HepG2 (cell line): ENCODE measurements around the gene LIME1. TPM values are rescaled to one million over a fixed set of nuclear protein-coding genes. Genes with fewer than 3 reads are reported as not detected.

Source experiments
- ATF1 ChIP-seq: IDR thresholded peaks from 2 replicates; pipeline ENCODE4 v1.6.1; 2016; ENCODE audit warnings: mild to moderate bottlenecking, control low read depth
- ATF7 ChIP-seq, 2 experiments: fragments of 450-650 bp in 1 of 2; sonication (generic) in 1 of 2; formaldehyde crosslinking in 1 of 2; IDR thresholded peaks; 2 replicates each; pipeline versions ENCODE4 v1.4.0 to v1.6.1; 2016 to 2020; ENCODE audit warnings: antibody characterized with exemption in 1 of 2, mild to moderate bottlenecking in 1 of 2, missing genetic modification reagents in 1 of 2
- EP300 ChIP-seq, 3 experiments: sonication (generic) in 1 of 3; formaldehyde crosslinking in 1 of 3; IDR thresholded peaks; 2 replicates each; pipeline versions ENCODE4 v1.5.1 to v1.6.1; 2011 to 2020; ENCODE audit warnings: low read depth in 2 of 3, low read length in 2 of 3, borderline replicate concordance in 1 of 3, improper control_type of control experiment in 1 of 3, mild to moderate bottlenecking in 1 of 3, missing genetic modification reagents in 1 of 3, moderate library complexity in 1 of 3
- PCBP2 ChIP-seq: fragments of 200-400 bp; formaldehyde crosslinking; optimal IDR thresholded peaks from 2 replicates; pipeline ENCODE3; 2018; ENCODE audit warnings: low read length, low read depth; ENCODE audit not compliant: poor library complexity, severe bottlenecking
- PPARG ChIP-seq: conservative IDR thresholded peaks from 2 replicates; pipeline ENCODE4 v1.6.1; 2016; ENCODE audit warnings: missing biosample characterization, missing genetic modification reagents
- SAFB2 ChIP-seq: sonication (generic); formaldehyde crosslinking; IDR thresholded peaks from 2 replicates; pipeline ENCODE4 v1.5.1; 2020; ENCODE audit warnings: missing genetic modification reagents, low read depth, mild to moderate bottlenecking, borderline replicate concordance
- SOX13 ChIP-seq, 3 experiments: fragments of 450-650 bp in 1 of 3; sonication (generic) in 1 of 3; formaldehyde crosslinking in 1 of 3; IDR thresholded peaks in 2 of 3; conservative IDR thresholded peaks in 1 of 3; 2 replicates each; pipeline versions ENCODE4 v1.5.0 to v1.6.1; 2016 to 2020; ENCODE audit warnings: antibody characterized with exemption in 1 of 3, mild to moderate bottlenecking in 1 of 3, missing compliant biosample characterization in 1 of 3, missing genetic modification reagents in 1 of 3, moderate library complexity in 1 of 3
- SRSF1 ChIP-seq: fragments of 200-400 bp; formaldehyde crosslinking; optimal IDR thresholded peaks from 2 replicates; pipeline ENCODE3; 2017; ENCODE audit warnings: mild to moderate bottlenecking, low read depth, low read length, moderate library complexity
- ZMYM3 ChIP-seq: sonication (generic); formaldehyde crosslinking; IDR thresholded peaks from 2 replicates; pipeline ENCODE4 v1.5.1; 2020; ENCODE audit warnings: mild to moderate bottlenecking, missing genetic modification reagents
- ZNF101 ChIP-seq: sonication (generic); formaldehyde crosslinking; IDR thresholded peaks from 2 replicates; pipeline ENCODE4 v1.4.0; 2020; ENCODE audit warnings: mild to moderate bottlenecking, low read depth, missing genetic modification reagents, borderline replicate concordance
- ZNF274 ChIP-seq: sonication (generic); formaldehyde crosslinking; IDR thresholded peaks from 2 replicates; pipeline ENCODE4 v1.5.1; 2020; ENCODE audit warnings: mild to moderate bottlenecking, missing genetic modification reagents
- ZNF383 ChIP-seq: sonication (generic); formaldehyde crosslinking; IDR thresholded peaks from 2 replicates; pipeline ENCODE4 v1.4.0; 2020; ENCODE audit warnings: missing genetic modification reagents, mild to moderate bottlenecking, borderline replicate concordance
- ZNF501 ChIP-seq: sonication (generic); formaldehyde crosslinking; IDR thresholded peaks from 2 replicates; pipeline ENCODE4 v1.5.1; 2020; ENCODE audit warnings: mild to moderate bottlenecking, moderate library complexity, missing genetic modification reagents
- polyA plus RNA-seq, 8 experiments: library from polyadenylated mRNA; depleted of rRNA in 3 of 8; stranded (reverse) in 7 of 8; unstranded in 1 of 8; fragments of >200 nt; fragmentation: Illumina TruSeq in 4 of 8; extraction: Trizol in 4 of 8; gene quantifications; 2 replicates each; pipeline versions ENCODE4 v1.2.1 to v1.2.3, GENCODE V29; 2011 to 2016; ENCODE audit warnings: low read depth in 4 of 8, missing spikeins in 1 of 8, mixed read lengths in 1 of 8; ENCODE audit not compliant: insufficient read depth in 1 of 8
- total RNA-seq, 5 experiments: library from RNA; depleted of rRNA; stranded (reverse); fragments of >200 nt; fragmentation: Illumina TruSeq; extraction: Trizol; gene quantifications; 2 replicates each; pipeline ENCODE4 v1.2.3, GENCODE V29; 2016; ENCODE audit warnings: low read depth in 1 of 5
- TF ChIP-seq, protein P1 (sequence below), 2 experiments: sonication (generic) in 1 of 2; formaldehyde crosslinking in 1 of 2; IDR thresholded peaks; 2 replicates each; pipeline versions ENCODE4 v1.6.1 to v1.9.0; 2014 to 2022; ENCODE audit warnings: antibody characterized with exemption in 1 of 2, borderline replicate concordance in 1 of 2, inconsistent platforms in 1 of 2, low read depth in 1 of 2, missing genetic modification reagents in 1 of 2
- TF ChIP-seq, protein P2 (sequence below): IDR thresholded peaks from 2 replicates; pipeline ENCODE4 v1.6.1; 2018; ENCODE audit warnings: missing genetic modification reagents, mild to moderate bottlenecking, missing compliant biosample characterization
- TF ChIP-seq, protein P3 (sequence below): sonication (generic); formaldehyde crosslinking; IDR thresholded peaks from 2 replicates; pipeline ENCODE4 v1.5.0; 2020; ENCODE audit warnings: mild to moderate bottlenecking, missing genetic modification reagents

LIME1 gene
- total and polyA plus RNA-seq, 2 of the 13 experiments (the other 11 are each of a cell fraction or from before 2014, with no cell fraction given) = 13.0 to 61.5 TPM

DNA sequence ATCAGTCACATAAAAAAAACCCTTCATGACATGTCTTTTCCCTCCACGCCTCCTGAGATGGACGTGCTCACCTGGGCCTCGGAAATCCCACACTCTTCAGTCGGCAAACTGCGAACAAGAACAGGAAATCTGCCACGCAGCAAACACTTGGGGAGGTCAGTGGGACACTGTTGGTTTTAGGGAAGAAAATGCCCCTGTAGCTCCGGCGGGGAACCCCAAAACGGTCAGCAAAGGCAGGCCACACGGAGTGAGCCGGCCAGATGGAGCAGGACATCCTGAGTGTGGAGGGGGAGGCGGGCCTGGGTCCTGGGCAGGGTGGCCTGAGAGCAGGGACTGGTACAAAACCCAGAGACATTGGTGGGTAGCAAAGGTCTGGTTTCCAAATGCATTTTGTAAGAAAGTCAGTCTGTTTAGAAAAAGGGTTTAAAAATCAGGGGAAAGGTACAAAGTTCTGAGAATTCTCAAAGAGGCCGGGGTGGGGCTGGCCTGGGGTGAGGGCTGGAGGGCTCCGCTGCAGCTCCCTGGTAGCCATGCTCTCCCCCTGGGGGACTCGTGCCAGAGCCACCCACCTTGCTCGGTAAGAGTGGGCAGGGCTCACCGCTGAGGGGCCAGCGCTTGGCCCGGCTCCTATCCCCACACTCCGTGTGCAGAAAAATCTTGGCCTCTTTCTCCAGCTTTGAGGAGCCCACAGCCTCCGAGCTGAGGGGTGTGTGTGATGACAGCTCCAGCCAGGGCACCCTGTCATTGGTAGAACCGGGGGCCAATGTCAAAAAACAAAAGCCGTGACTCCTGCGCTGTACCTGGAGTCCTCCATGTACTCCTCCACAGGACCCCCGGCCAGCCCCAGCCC is 8.3 kb downstream of the LIME1 start (continued):
- no peak for TF ChIP-seq SAFB2 (CRISPR knock-in tag)
- TF ChIP-seq, protein P1, sequence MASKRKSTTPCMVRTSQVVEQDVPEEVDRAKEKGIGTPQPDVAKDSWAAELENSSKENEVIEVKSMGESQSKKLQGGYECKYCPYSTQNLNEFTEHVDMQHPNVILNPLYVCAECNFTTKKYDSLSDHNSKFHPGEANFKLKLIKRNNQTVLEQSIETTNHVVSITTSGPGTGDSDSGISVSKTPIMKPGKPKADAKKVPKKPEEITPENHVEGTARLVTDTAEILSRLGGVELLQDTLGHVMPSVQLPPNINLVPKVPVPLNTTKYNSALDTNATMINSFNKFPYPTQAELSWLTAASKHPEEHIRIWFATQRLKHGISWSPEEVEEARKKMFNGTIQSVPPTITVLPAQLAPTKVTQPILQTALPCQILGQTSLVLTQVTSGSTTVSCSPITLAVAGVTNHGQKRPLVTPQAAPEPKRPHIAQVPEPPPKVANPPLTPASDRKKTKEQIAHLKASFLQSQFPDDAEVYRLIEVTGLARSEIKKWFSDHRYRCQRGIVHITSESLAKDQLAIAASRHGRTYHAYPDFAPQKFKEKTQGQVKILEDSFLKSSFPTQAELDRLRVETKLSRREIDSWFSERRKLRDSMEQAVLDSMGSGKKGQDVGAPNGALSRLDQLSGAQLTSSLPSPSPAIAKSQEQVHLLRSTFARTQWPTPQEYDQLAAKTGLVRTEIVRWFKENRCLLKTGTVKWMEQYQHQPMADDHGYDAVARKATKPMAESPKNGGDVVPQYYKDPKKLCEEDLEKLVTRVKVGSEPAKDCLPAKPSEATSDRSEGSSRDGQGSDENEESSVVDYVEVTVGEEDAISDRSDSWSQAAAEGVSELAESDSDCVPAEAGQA (IDR thresholded peaks at IDR 0.05; ENCODE audit: low read depth) = no peak
- TF ChIP-seq, protein P1 (CRISPR knock-in tag; IDR thresholded peaks at IDR 0.05; ENCODE audit: borderline replicate concordance) = no peak
- TF ChIP-seq ZNF383 (CRISPR knock-in tag) = 0 out of 2 replicates have a peak, but pooled peaks have one; percentile 9
- TF ChIP-seq PCBP2 = no peak
- peak in 1 of 2 experiments; percentile 21; a peak in 1 of 4 replicates for TF ChIP-seq EP300 (IDR thresholded peaks at IDR 0.05; ENCODE audit: low read depth in 2 of 2, low read length in 2 of 2)
- TF ChIP-seq EP300 (CRISPR knock-in tag; IDR thresholded peaks at IDR 0.05; ENCODE audit: borderline replicate concordance) = 0 out of 2 replicates have a peak, but pooled peaks have one; percentile 11
- TF ChIP-seq ZNF501 = no peak; the same call in none of the 2 replicates
- TF ChIP-seq, protein P2, sequence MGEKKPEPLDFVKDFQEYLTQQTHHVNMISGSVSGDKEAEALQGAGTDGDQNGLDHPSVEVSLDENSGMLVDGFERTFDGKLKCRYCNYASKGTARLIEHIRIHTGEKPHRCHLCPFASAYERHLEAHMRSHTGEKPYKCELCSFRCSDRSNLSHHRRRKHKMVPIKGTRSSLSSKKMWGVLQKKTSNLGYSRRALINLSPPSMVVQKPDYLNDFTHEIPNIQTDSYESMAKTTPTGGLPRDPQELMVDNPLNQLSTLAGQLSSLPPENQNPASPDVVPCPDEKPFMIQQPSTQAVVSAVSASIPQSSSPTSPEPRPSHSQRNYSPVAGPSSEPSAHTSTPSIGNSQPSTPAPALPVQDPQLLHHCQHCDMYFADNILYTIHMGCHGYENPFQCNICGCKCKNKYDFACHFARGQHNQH (CRISPR knock-in tag) = no peak
- 0 out of 2 replicates have a peak, but pooled peaks have one; percentile 6 for TF ChIP-seq SOX13 (IDR thresholded peaks at IDR 0.05)
- no peak for TF ChIP-seq SOX13 (CRISPR knock-in tag; conservative IDR thresholded peaks at IDR 0.05 in 1 of 2, IDR thresholded peaks at IDR 0.05 in 1 of 2)
- TF ChIP-seq ZNF274 = no peak
- TF ChIP-seq, protein P3, sequence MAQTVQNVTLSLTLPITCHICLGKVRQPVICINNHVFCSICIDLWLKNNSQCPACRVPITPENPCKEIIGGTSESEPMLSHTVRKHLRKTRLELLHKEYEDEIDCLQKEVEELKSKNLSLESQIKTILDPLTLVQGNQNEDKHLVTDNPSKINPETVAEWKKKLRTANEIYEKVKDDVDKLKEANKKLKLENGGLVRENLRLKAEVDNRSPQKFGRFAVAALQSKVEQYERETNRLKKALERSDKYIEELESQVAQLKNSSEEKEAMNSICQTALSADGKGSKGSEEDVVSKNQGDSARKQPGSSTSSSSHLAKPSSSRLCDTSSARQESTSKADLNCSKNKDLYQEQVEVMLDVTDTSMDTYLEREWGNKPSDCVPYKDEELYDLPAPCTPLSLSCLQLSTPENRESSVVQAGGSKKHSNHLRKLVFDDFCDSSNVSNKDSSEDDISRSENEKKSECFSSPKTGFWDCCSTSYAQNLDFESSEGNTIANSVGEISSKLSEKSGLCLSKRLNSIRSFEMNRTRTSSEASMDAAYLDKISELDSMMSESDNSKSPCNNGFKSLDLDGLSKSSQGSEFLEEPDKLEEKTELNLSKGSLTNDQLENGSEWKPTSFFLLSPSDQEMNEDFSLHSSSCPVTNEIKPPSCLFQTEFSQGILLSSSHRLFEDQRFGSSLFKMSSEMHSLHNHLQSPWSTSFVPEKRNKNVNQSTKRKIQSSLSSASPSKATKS (CRISPR knock-in tag) = no peak; the same call in 1 of the 2 replicates
- no peak for TF ChIP-seq ZMYM3 (CRISPR knock-in tag)
- TF ChIP-seq ATF1 (CRISPR knock-in tag) = no peak
- TF ChIP-seq ZNF101 = no peak
- no peak for TF ChIP-seq SRSF1
- TF ChIP-seq PPARG (CRISPR knock-in tag) = no peak
- no peak for TF ChIP-seq ATF7 (IDR thresholded peaks at IDR 0.05)
- peak; percentile 77; the same call in 1 of the 2 replicates for TF ChIP-seq ATF7 (CRISPR knock-in tag; IDR thresholded peaks at IDR 0.05)
